Ectodermal cell (in vitro differentiated cells): ENCODE results near the gene WNK1. TPM values are rescaled to one million over a fixed set of nuclear protein-coding genes. Genes with fewer than 3 reads are reported as not detected.
"Not testable (repeated sequence)": the region's sequence is repeated elsewhere in the genome, so short reads cannot be mapped to it uniquely, and the experiment has no call there.

ENCODE experiments used
- H3K27ac ChIP-seq: 2 replicates; pipeline ENCODE4 v1.7.0; 2013; ENCODE audit warnings: mild to moderate bottlenecking, low read depth, low read length; ENCODE audit not compliant: insufficient read depth, poor library complexity, severe bottlenecking
- H3K27me3 ChIP-seq: 2 replicates; pipeline ENCODE4 v1.7.0; 2013; ENCODE audit warnings: mild to moderate bottlenecking, low read length; ENCODE audit not compliant: insufficient read depth, control insufficient read depth, poor library complexity, severe bottlenecking
- H3K36me3 ChIP-seq: one replicate; pipeline ENCODE4 v1.7.0; 2013; ENCODE audit warnings: low read length; ENCODE audit not compliant: control insufficient read depth, insufficient read depth
- H3K4me1 ChIP-seq: one replicate; pipeline ENCODE4 v1.7.0; 2013; ENCODE audit warnings: low read length; ENCODE audit not compliant: control insufficient read depth, insufficient read depth
- H3K4me3 ChIP-seq: 2 replicates; pipeline ENCODE4 v1.7.0; 2013; ENCODE audit warnings: low read depth, low read length, control low read depth; ENCODE audit not compliant: insufficient read depth
- H3K9me3 ChIP-seq: 2 replicates; pipeline ENCODE4 v1.7.0; 2013; ENCODE audit warnings: mild to moderate bottlenecking, low read length, moderate library complexity; ENCODE audit not compliant: control insufficient read depth
- WGBS, 2 experiments: methylation state at CpG; one replicate each; pipeline ENCODE4 v1.1.7; 2013; ENCODE audit warnings: missing lambda C conversion rate in 2 of 2; 5-methylcytosine and 5-hydroxymethylcytosine counted together
- polyA plus RNA-seq, 4 experiments: library from polyadenylated mRNA; stranded (reverse); fragments of 50-300 nt; gene quantifications; one replicate each; pipeline ENCODE4 v1.2.3, GENCODE V29; 2013

The WNK1 gene
- polyA plus RNA-seq (2013, experiment 1 of 4): 144 TPM
- 152 TPM for polyA plus RNA-seq (2013, experiment 2 of 4)
- polyA plus RNA-seq (2013, experiment 3 of 4): 108 TPM
- polyA plus RNA-seq (2013, experiment 4 of 4): 127 TPM

DNA sequence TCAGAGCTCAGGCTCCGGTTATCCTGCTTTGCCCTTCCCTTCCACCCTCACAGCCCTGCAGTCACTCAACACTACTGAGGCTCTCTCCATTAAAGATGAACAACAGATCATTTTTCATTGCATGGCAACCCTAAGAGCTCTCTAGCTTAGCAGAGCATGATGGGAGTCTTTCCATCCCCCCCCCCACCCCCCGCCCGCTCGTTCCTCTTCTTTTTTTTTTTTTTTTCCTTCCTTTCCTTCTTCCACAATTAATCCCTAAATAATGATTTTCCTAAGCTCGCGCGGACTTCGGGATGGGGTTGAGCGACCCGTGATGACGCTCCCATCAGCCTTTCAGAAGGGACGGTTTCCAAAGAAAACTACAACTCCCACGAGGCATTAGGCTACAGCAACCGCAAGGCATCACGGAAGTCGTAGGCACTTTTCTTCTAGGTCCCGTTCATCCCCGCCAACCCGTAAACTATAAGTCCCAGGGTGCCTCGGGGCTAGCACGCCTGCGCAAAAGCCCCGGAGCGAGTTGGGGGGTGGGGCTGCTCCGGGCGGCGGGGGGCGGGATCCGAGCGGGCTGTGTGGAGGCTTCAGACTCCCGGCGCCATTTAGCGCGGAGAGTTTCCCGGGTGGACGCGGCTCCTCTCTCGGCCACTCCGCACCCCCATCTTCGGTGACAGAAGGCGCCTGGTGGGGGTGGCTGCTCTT is at the start of gene WNK1:
Gene WNK1, plus strand, starts transcription at position 581 of the 696 bp plus-strand sequence. CDS start 987 bp downstream, outside the sequence.
- H3K4me1 ChIP-seq: peaks cover 16% of the 10 kb centered on the region
- H3K27ac ChIP-seq: peak within 1 kb of the TSS; percentile 88
- H3K27me3 ChIP-seq: no peaks in the 10 kb centered on the region
- WGBS, 2 experiments: 0 to 1% methylated on average over 38 to 39 of the region's 41 CpGs
- H3K36me3 ChIP-seq: no peaks in the 10 kb centered on the region
- H3K9me3 ChIP-seq: no peaks in the 10 kb centered on the region
- peak within 1 kb of the TSS; percentile 91 for H3K4me3 ChIP-seq

DNA sequence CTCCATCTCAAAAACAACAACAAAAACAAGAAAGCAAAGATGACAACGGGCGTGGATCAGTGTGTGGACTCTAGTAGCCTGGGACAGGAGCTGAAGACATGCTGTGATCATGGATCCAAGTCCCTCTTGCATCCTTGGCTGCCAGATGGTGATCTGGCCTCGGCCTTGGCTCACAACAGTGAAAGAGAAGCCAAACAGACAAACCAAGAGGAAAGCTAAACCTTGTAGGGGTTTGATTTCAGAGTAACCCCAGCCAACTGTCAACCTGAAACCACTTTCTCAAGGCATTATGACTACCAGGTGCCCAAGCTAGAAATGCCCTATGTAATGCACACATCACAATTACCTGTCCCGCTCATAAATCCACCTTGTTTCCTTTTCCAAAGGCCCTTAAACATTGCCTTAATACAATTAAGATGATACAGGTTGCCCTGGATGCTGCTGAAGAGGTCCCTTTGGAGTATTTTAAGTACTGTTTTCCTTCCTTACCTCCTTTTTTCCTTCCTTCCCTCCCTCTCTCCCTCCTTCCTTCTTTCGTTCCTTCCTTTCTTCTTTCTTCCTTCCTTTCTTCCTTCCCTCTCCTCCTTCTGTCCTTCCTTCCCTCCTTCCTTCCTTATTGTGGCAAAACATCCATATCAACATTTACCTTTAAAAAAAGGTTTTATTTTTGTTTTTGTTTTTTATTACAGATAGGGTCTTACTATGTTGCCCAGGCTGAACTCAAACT is 47.7 kb upstream of the WNK1 start:
- no peaks in the 10 kb centered on the region for H3K36me3 ChIP-seq

GRCh38 chr12:708084-708483 is 44.3 kb upstream of the WNK1 start:
- not testable (repeated sequence) for H3K36me3 ChIP-seq, H3K4me3 ChIP-seq, H3K27ac ChIP-seq, H3K9me3 ChIP-seq, H3K4me1 ChIP-seq, H3K27me3 ChIP-seq
- 64 to 67% methylated on average over 2 of the region's 3 CpGs for WGBS, 2 experiments

More for the DNA sequence above, 47.7 kb upstream of the WNK1 start:
- H3K27me3 ChIP-seq: no peaks in the 10 kb centered on the region
- no peaks in the 10 kb centered on the region for H3K4me1 ChIP-seq
- no peak overlapping the region for H3K27ac ChIP-seq
- H3K9me3 ChIP-seq: no peaks in the 10 kb centered on the region
- H3K4me3 ChIP-seq: no peak overlapping the region
- WGBS, 2 experiments: 93 to 95% methylated on average over 5 of the region's 5 CpGs

GRCh38 chr12:709455-710020 is 42.8 kb upstream of the WNK1 start:
- Histone ChIP-seq H3K36me3 (no peaks in the 10 kb centered on the region), H3K27me3 (no peaks in the 10 kb centered on the region), H3K9me3 (no peaks in the 10 kb centered on the region), H3K4me1 (no peaks in the 10 kb centered on the region), H3K27ac (no peak overlapping the region), H3K4me3 (no peak overlapping the region)
- 87% methylated on average over 7 of the region's 7 CpGs for WGBS, 2 experiments

DNA sequence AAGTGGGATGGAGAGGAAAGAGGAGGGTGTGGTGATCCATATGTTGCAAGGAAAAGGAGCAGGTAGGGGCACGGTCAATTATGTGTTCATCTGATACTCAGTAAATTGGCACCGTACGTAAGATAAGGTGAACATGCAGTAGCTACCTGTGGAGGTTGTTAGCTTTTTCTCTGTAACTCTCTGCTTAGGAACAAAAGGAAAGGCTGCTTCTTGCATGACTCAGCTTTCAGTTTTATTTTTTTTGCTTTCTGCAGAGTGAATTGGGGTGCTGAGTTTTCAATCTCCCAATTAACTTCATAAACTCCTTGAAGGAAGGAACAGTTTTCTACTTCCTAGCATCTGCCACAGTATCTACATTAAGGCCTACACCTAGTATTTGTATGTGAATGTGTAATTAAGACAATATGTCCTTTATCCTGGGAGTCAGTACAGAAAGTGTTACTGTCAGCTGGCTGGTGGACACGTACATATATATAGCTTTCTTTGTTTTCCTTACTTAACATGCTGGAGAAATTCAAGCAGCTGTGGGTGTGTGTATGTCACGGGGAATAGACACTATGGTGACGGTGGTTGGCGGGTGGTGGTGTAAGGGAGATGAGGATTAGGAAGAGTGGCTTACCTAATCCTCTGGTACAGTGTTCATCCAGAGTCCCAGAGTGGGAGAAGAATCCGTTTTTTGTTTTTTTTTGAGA is 40.1 kb upstream of the WNK1 start:
- no peaks in the 10 kb centered on the region for H3K4me1 ChIP-seq
- H3K4me3 ChIP-seq: no peak overlapping the region
- WGBS, 2 experiments: 90 to 91% methylated on average over 8 of the region's 8 CpGs

GRCh38 chr12:713281-713875 is 39.0 kb upstream of the WNK1 start:
- Histone ChIP-seq H3K4me1 (no peaks in the 10 kb centered on the region), H3K9me3 (no peaks in the 10 kb centered on the region), H3K27me3 (no peaks in the 10 kb centered on the region), H3K36me3 (no peaks in the 10 kb centered on the region), H3K4me3 (no peak overlapping the region), H3K27ac (no peak overlapping the region)
- WGBS, 2 experiments: 88 to 89% methylated on average over 9 of the region's 9 CpGs

More for the DNA sequence above, 40.1 kb upstream of the WNK1 start:
- Histone ChIP-seq H3K27me3 (no peaks in the 10 kb centered on the region), H3K36me3 (no peaks in the 10 kb centered on the region), H3K27ac (no peak overlapping the region), H3K9me3 (no peaks in the 10 kb centered on the region)

GRCh38 chr12:716506-716905 is 35.9 kb upstream of the WNK1 start:
- Histone ChIP-seq H3K9me3 (no peaks in the 10 kb centered on the region), H3K4me1 (no peaks in the 10 kb centered on the region), H3K4me3 (no peak overlapping the region), H3K27me3 (no peaks in the 10 kb centered on the region), H3K36me3 (no peaks in the 10 kb centered on the region), H3K27ac (no peak overlapping the region)
- 63 to 81% methylated on average over 3 to 4 of the region's 4 CpGs for WGBS, 2 experiments

DNA sequence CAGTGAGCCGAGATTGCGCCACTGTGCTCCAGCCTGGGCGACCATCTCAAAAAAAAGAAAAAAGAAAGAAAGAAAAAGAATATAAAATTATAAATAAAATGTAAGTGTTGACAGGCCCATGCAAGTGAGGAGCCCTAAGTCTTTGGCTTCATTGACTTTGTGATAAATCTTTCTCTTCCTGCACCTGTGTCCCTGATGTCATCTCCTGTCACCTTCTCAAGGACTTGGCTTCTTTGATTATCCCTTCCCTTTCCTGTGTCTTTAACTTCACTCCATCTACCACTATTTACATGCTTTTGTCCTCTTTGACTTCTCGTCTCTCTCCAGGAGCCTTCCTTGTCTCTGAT is 33.6 kb upstream of the WNK1 start:
- 83 to 84% methylated on average over 4 of the region's 4 CpGs for WGBS, 2 experiments
- Histone ChIP-seq H3K27me3 (no peaks in the 10 kb centered on the region), H3K9me3 (no peaks in the 10 kb centered on the region), H3K27ac (no peak overlapping the region), H3K4me3 (no peak overlapping the region), H3K36me3 (no peaks in the 10 kb centered on the region), H3K4me1 (no peaks in the 10 kb centered on the region)

DNA sequence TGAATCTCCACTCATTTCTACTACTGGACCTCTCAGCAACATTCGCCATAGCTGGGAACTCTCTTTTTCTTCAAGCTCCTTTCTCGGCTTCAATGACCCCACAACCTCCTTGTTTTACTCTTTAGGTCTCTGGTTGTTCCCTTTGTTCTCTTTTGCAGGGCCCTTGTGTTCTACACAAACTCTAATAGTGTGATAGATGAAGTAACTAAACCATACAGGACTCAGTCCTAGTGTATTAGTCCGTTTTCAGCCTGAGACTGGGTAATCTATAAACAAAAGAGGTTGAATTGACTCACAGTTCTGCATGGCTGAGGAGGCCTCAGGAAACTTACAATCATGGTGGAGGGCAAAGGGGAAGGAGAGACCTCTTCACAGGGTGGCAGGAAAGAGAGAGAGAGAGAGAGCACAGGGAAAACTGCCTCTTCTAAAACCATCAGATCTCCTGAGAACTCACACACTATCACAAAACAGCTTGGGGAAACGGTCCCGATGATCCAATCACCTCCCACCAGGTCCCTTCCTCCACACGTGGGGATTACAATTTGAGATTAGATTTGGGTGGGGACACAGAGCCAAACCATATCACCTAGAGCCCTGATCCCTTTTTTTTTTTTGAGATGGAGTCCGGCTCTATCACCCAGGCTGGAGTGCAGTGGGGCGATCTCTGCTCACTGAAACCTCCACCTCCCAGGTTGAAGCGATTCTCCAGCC is 32.0 kb upstream of the WNK1 start:
- H3K27me3 ChIP-seq: no peaks in the 10 kb centered on the region
- no peak overlapping the region for H3K4me3 ChIP-seq
- H3K9me3 ChIP-seq: no peaks in the 10 kb centered on the region
- no peaks in the 10 kb centered on the region for H3K36me3 ChIP-seq
- peaks cover 3% of the 10 kb centered on the region for H3K4me1 ChIP-seq
- WGBS, 2 experiments: 79 to 80% methylated on average over 9 of the region's 9 CpGs
- no peak overlapping the region for H3K27ac ChIP-seq
